ENCODE data around the gene KMT2E. TPM values are rescaled to one million over a fixed set of nuclear protein-coding genes. Genes with fewer than 3 reads are reported as not detected.
A peak's percentile ranks its signal among the peaks of the same experiment; 100 is the strongest.

The KMT2E gene
- polyA plus RNA-seq, 2 of the 4 experiments (the other 2 are of a cell fraction) = 9.4 to 23.4 TPM

DNA sequence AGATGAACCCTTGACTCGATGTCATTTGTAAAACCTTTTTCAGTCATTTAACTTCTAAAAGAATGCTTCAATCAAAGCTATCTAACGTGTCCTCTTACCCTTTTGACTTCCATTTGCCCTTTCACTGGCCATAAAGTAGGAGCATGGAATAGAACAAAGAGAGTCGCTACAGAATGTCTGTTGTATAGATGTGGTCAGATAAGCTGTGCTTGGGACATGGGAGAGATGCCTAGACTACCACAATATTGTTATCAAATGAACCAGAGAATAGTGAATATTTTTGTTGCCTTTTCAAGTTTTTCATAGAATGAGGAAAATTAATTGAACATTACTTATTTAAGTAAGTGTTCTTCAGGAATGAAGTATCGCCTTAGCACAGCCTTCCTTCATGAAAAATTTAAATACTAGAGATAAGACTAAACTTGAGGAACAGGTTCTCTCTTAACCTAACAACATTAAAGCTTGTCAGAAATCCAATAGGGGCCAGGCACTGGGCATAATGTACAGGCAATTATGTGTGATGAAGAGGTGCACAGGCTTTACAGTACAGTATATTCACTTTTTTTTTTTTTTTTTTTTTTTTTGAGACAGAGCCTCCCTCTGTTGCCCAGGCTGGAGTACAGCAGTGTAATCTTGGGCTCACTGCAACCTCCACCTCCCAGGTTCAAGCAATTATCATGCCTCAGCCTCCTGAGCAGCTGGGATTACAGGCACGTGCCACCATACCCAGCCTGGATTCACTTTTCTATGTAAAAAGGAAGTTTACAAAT, 7.5 kb upstream of the KMT2E start:
- no peaks in the 10 kb centered on the region for H3K9me3 ChIP-seq
- 79% methylated on average over 5 of the region's 5 CpGs for WGBS (ENCODE audit: missing lambda C conversion rate)
- CTCF ChIA-PET = interaction anchor here (1.4 to 1.7 kb wide), 2 partner anchors 16 to 25 kb away, joined by 5 read pairs; no protein-coding TSS in a partner anchor
- POLR2A ChIA-PET = interaction anchor here (0.7 to 10.5 kb wide), 2 partner anchors 24 to 96 kb away, joined by 3 to 132 read pairs; no protein-coding TSS in a partner anchor
- H3K4me2 ChIP-seq = no peak overlapping the region; the same call in 2 of the 3 replicates
- H3K4me1 ChIP-seq = peaks cover 78% of the 10 kb centered on the region
- DNase-seq (ENCODE audit: low read depth in 1 of 2, low spot score in 1 of 2) (no peak), FAIRE-seq (no peak), ATAC-seq (peak in 1 of 2 experiments; percentile 42; a peak in 3 of 6 replicates)
- TF ChIP-seq POLR2AphosphoS2 (conservative IDR thresholded peaks at IDR 0.05; ENCODE audit: low read length) = 0 out of 2 replicates have a peak, but pooled peaks have one; percentile 5
- TF ChIP-seq CBX2 (IDR thresholded peaks at IDR 0.05; ENCODE audit: borderline replicate concordance, low read depth) = no peak
- no peak overlapping the region for H3K27ac ChIP-seq
- H3K4me3 ChIP-seq = no peak overlapping the region

DNA sequence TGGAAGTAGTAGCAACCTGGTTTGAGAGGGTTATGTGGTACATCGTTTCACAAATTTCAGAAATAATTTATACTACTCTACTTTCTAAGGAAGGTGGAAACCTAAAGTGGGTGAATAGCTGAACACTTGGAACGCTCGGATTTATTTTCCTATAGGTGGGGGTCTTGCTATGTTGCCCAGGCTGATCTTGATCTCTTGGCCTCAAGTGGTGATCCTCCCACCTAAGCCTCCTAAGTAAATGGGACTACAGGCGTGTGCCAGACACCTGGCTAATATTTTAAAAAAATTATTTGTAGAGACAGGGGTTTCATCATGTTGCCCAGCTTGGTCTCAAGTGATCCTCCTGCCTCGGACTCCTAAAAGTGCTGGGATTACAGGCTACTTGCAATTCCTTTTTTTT, 6.7 kb upstream of the KMT2E start:
- no peak for ATAC-seq
- peaks cover 71% of the 10 kb centered on the region for H3K4me1 ChIP-seq
- no peak for DNase-seq (ENCODE audit: low read depth in 1 of 2, low spot score in 1 of 2)
- TF ChIP-seq MAFK (IDR thresholded peaks at IDR 0.05; ENCODE audit: partially characterized antibody) (no peak), EHF (CRISPR knock-in tag; IDR thresholded peaks at IDR 0.05) (no peak), HOXB13 (CRISPR knock-in tag; IDR thresholded peaks at IDR 0.05; ENCODE audit: low read depth) (no peak), TFCP2L1 (CRISPR knock-in tag; IDR thresholded peaks at IDR 0.05) (no peak), RAD21 (conservative IDR thresholded peaks at IDR 0.05 in 1 of 2, IDR thresholded peaks at IDR 0.05 in 1 of 2) (no peak), EHMT2 (IDR thresholded peaks at IDR 0.05; ENCODE audit: low read depth) (no peak), NFE2L2 (conservative IDR thresholded peaks at IDR 0.05; ENCODE audit: low read length) (no peak), KDM1A (IDR thresholded peaks at IDR 0.05; ENCODE audit: low read depth) (no peak), HDAC2 (IDR thresholded peaks at IDR 0.05) (no peak), CBX8 (IDR thresholded peaks at IDR 0.05) (no peak), JUNB (IDR thresholded peaks at IDR 0.05) (no peak), ESRRA (IDR thresholded peaks at IDR 0.05; ENCODE audit: borderline replicate concordance, low read length) (no peak)
- TF ChIP-seq, protein P1, sequence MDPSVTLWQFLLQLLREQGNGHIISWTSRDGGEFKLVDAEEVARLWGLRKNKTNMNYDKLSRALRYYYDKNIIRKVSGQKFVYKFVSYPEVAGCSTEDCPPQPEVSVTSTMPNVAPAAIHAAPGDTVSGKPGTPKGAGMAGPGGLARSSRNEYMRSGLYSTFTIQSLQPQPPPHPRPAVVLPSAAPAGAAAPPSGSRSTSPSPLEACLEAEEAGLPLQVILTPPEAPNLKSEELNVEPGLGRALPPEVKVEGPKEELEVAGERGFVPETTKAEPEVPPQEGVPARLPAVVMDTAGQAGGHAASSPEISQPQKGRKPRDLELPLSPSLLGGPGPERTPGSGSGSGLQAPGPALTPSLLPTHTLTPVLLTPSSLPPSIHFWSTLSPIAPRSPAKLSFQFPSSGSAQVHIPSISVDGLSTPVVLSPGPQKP (IDR thresholded peaks at IDR 0.05; ENCODE audit: low read depth, low read length) = no peak
- TF ChIP-seq, protein P2, sequence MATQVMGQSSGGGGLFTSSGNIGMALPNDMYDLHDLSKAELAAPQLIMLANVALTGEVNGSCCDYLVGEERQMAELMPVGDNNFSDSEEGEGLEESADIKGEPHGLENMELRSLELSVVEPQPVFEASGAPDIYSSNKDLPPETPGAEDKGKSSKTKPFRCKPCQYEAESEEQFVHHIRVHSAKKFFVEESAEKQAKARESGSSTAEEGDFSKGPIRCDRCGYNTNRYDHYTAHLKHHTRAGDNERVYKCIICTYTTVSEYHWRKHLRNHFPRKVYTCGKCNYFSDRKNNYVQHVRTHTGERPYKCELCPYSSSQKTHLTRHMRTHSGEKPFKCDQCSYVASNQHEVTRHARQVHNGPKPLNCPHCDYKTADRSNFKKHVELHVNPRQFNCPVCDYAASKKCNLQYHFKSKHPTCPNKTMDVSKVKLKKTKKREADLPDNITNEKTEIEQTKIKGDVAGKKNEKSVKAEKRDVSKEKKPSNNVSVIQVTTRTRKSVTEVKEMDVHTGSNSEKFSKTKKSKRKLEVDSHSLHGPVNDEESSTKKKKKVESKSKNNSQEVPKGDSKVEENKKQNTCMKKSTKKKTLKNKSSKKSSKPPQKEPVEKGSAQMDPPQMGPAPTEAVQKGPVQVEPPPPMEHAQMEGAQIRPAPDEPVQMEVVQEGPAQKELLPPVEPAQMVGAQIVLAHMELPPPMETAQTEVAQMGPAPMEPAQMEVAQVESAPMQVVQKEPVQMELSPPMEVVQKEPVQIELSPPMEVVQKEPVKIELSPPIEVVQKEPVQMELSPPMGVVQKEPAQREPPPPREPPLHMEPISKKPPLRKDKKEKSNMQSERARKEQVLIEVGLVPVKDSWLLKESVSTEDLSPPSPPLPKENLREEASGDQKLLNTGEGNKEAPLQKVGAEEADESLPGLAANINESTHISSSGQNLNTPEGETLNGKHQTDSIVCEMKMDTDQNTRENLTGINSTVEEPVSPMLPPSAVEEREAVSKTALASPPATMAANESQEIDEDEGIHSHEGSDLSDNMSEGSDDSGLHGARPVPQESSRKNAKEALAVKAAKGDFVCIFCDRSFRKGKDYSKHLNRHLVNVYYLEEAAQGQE (IDR thresholded peaks at IDR 0.05) = no peak
- TF ChIP-seq, protein P3, sequence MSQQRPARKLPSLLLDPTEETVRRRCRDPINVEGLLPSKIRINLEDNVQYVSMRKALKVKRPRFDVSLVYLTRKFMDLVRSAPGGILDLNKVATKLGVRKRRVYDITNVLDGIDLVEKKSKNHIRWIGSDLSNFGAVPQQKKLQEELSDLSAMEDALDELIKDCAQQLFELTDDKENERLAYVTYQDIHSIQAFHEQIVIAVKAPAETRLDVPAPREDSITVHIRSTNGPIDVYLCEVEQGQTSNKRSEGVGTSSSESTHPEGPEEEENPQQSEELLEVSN (IDR thresholded peaks at IDR 0.05; ENCODE audit: borderline replicate concordance, low read depth) = no peak
- no peak for FAIRE-seq
- 91% methylated on average over 5 of the region's 5 CpGs for WGBS (ENCODE audit: missing lambda C conversion rate)
- POLR2A ChIA-PET = interaction anchor here (0.7 to 10.5 kb wide), 2 partner anchors 24 to 95 kb away, joined by 3 to 132 read pairs; no protein-coding TSS in a partner anchor
- CTCF ChIA-PET = interaction anchor here (1.0 to 1.7 kb wide), 4 partner anchors 16 to 48 kb away, joined by 3 to 5 read pairs (median 4); no protein-coding TSS in a partner anchor
- H3K27ac ChIP-seq = no peak overlapping the region
- no peak overlapping the region for H3K4me3 ChIP-seq
- no peak overlapping the region for H3K4me2 ChIP-seq
- H3K9me3 ChIP-seq = no peaks in the 10 kb centered on the region
